OCI-LY1 (cell line): ENCODE data around the gene PRSS8.

Experiments
- CTCF ChIP-seq: fragments of 200-600 bp; sonication (generic), shearing (Covaris generic); IDR thresholded peaks from 2 replicates; pipeline ENCODE4 v1.5.1; 2017; ENCODE audit warnings: mild to moderate bottlenecking, antibody characterized with exemption, low read length, moderate library complexity, mixed read lengths
- EZH2 ChIP-seq: fragments of 200-600 bp; sonication (generic), shearing (Covaris generic); IDR thresholded peaks from 2 replicates; pipeline ENCODE4 v1.8.0; 2017; ENCODE audit warnings: borderline replicate concordance, mixed run types, mild to moderate bottlenecking, antibody characterized with exemption, low read length, moderate library complexity, mixed read lengths

DNA sequence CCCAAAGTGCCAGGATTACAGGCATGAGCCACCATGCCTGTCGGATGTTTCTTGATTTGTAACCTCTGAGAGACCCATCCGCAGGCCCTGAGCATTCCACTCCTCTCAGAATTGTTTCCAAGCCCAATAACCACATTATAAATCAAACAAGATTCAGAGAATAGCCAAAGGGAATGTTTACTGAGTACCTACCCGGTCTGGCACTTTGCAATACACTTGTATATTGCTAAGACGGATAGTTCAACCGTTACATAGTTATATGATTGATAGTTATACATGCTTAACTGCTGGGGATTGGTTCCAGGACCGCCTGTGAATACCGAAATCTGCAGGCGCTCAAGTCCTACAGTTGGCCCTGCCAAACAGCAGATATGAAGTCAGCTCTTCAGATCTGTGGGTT lies 21.1 kb downstream of the PRSS8 start:
- TF ChIP-seq EZH2 (no peak), CTCF (no peak)
